Mesenchymal stem cell (in vitro differentiated cells and primary cell): ENCODE results near the gene LRP8.

Experiments used
- DNase-seq: peaks from one replicate; pipeline ENCODE4 v3.0.0-alpha.2; 2013
- H2AFZ ChIP-seq: one replicate; pipeline ENCODE4 v1.6.1; 2013; ENCODE audit warnings: low read depth, mild to moderate bottlenecking, control low read depth, inconsistent platforms, low read length, moderate library complexity
- H2AK5ac ChIP-seq: 2 replicates; pipeline ENCODE4 v1.6.1; 2013; ENCODE audit warnings: low read length, moderate library complexity, mild to moderate bottlenecking, inconsistent platforms; ENCODE audit not compliant: severe bottlenecking
- H2BK120ac ChIP-seq: one replicate; pipeline ENCODE4 v1.6.1; 2013; ENCODE audit warnings: low read depth, mild to moderate bottlenecking, inconsistent platforms, low read length, moderate library complexity
- H2BK12ac ChIP-seq, 2 experiments: one replicate each; pipeline ENCODE4 v1.6.1; 2013; ENCODE audit warnings: inconsistent platforms in 2 of 2, low read length in 2 of 2, mild to moderate bottlenecking in 2 of 2, moderate library complexity in 2 of 2, control low read depth in 1 of 2
- H2BK15ac ChIP-seq: one replicate; pipeline ENCODE4 v1.6.1; 2013; ENCODE audit warnings: mild to moderate bottlenecking, low read depth, inconsistent platforms; ENCODE audit not compliant: poor library complexity, severe bottlenecking
- H2BK5ac ChIP-seq: 2 replicates; pipeline ENCODE4 v1.6.1; 2013; ENCODE audit warnings: low read depth, mild to moderate bottlenecking, low read length, control low read depth, inconsistent platforms; ENCODE audit not compliant: poor library complexity, severe bottlenecking
- H3K14ac ChIP-seq, 2 experiments: one replicate each; pipeline ENCODE4 v1.6.1; 2013; ENCODE audit warnings: inconsistent platforms in 2 of 2, low read length in 2 of 2, control low read depth in 1 of 2, mild to moderate bottlenecking in 1 of 2, moderate library complexity in 1 of 2
- H3K18ac ChIP-seq, 2 experiments: one replicate each; pipeline ENCODE4 v1.6.1; 2013; ENCODE audit warnings: inconsistent platforms in 2 of 2, low read length in 2 of 2, control low read depth in 1 of 2, low read depth in 1 of 2, mild to moderate bottlenecking in 1 of 2
- H3K23ac ChIP-seq, 2 experiments: one replicate each; pipeline ENCODE4 v1.6.1; 2013; ENCODE audit warnings: inconsistent platforms in 2 of 2, low read length in 2 of 2, mild to moderate bottlenecking in 2 of 2, moderate library complexity in 2 of 2, control low read depth in 1 of 2
- H3K27ac ChIP-seq: 2 replicates; pipeline ENCODE4 v1.5.1; 2013; ENCODE audit warnings: mild to moderate bottlenecking, moderate library complexity, low read length, control low read depth, inconsistent platforms; ENCODE audit not compliant: poor library complexity, severe bottlenecking
- H3K27me3 ChIP-seq, 2 experiments: 2 replicates each; pipeline versions ENCODE4 v1.6.1 to v1.7.0; 2013; ENCODE audit warnings: low read length in 2 of 2, mild to moderate bottlenecking in 2 of 2, moderate library complexity in 2 of 2, control low read depth in 1 of 2, inconsistent platforms in 1 of 2; ENCODE audit not compliant: control insufficient read depth in 1 of 2, insufficient read depth in 1 of 2
- H3K36me3 ChIP-seq, 2 experiments: 2 replicates each; pipeline versions ENCODE4 v1.6.1 to v1.7.0; 2013; ENCODE audit warnings: low read length in 2 of 2, control low read depth in 1 of 2, inconsistent platforms in 1 of 2, low read depth in 1 of 2, mild to moderate bottlenecking in 1 of 2; ENCODE audit not compliant: insufficient read depth in 2 of 2, control insufficient read depth in 1 of 2
- H3K4ac ChIP-seq, 2 experiments: one replicate each; pipeline ENCODE4 v1.6.1; 2013; ENCODE audit warnings: inconsistent platforms in 2 of 2, low read length in 2 of 2, mild to moderate bottlenecking in 2 of 2, moderate library complexity in 2 of 2, control low read depth in 1 of 2, low read depth in 1 of 2
- H3K4me1 ChIP-seq: 2 replicates; pipeline ENCODE4 v1.6.1; 2013; ENCODE audit warnings: low read depth, low read length, control low read depth; ENCODE audit not compliant: control insufficient read depth, insufficient read depth
- H3K4me2 ChIP-seq: 2 replicates; pipeline ENCODE4 v1.6.1; 2013; ENCODE audit warnings: low read length, mild to moderate bottlenecking, inconsistent platforms; ENCODE audit not compliant: poor library complexity, severe bottlenecking
- H3K4me3 ChIP-seq, 2 experiments: 2 replicates each; pipeline versions ENCODE4 v1.5.1 to v1.7.0; 2013; ENCODE audit warnings: low read length in 2 of 2, mild to moderate bottlenecking in 2 of 2, control low read depth in 1 of 2, low read depth in 1 of 2; ENCODE audit not compliant: insufficient read depth in 1 of 2
- H3K79me1 ChIP-seq: replicated peaks from 2 replicates; pipeline ENCODE4 v1.6.1; 2013; ENCODE audit warnings: mild to moderate bottlenecking, control low read depth, low read length, inconsistent platforms; ENCODE audit not compliant: poor library complexity, severe bottlenecking
- H3K9ac ChIP-seq: 2 replicates; pipeline ENCODE4 v1.7.0; 2013; ENCODE audit warnings: mild to moderate bottlenecking, low read length, moderate library complexity
- H3K9me3 ChIP-seq: 2 replicates; pipeline ENCODE4 v1.7.0; 2013; ENCODE audit warnings: mild to moderate bottlenecking, low read length; ENCODE audit not compliant: control insufficient read depth
- H4K8ac ChIP-seq: one replicate; pipeline ENCODE4 v1.6.1; 2013; ENCODE audit warnings: inconsistent platforms, mild to moderate bottlenecking, low read length, moderate library complexity
- H4K91ac ChIP-seq: one replicate; pipeline ENCODE4 v1.6.1; 2013; ENCODE audit warnings: mild to moderate bottlenecking, low read length, inconsistent platforms
- WGBS: methylation state at CpG from one replicate; pipeline ENCODE4 v1.1.7; 2013; ENCODE audit warnings: mixed read lengths; 5-methylcytosine and 5-hydroxymethylcytosine counted together

LRP8 gene

GRCh38 chr1:53362851-53363642 lies 35.2 kb upstream of the LRP8 start:
- no peak overlapping the region for H2AK5ac ChIP-seq
- H2BK5ac ChIP-seq, result no peak overlapping the region
- no peak overlapping the region for H3K27ac ChIP-seq
- H3K9me3 ChIP-seq, result peaks cover 16% of the 10 kb centered on the region
- WGBS, result 92% methylated on average over 9 of the region's 9 CpGs
- no peak overlapping the region for H2BK15ac ChIP-seq
- H3K14ac ChIP-seq, result no peak overlapping the region
- no peak overlapping the region for H2AFZ ChIP-seq
- H3K27me3 ChIP-seq, result peaks cover 25 to 53% of the 10 kb centered on the region in 2 experiments
- H3K9ac ChIP-seq, result no peak overlapping the region
- peaks cover 2% of the 10 kb centered on the region for H3K4me1 ChIP-seq
- H3K4me2 ChIP-seq, result no peak overlapping the region
- H2BK12ac ChIP-seq, result no peak overlapping the region
- no peak overlapping the region for H4K91ac ChIP-seq
- no peak for DNase-seq
- no peak overlapping the region for H2BK120ac ChIP-seq
- H4K8ac ChIP-seq, result no peak overlapping the region
- no peak overlapping the region for H3K4ac ChIP-seq
- no peak overlapping the region for H3K18ac ChIP-seq
- no peak overlapping the region for H3K23ac ChIP-seq
- no peaks in the 10 kb centered on the region for H3K36me3 ChIP-seq
- no peak overlapping the region for H3K4me3 ChIP-seq
- no peaks in the 10 kb centered on the region for H3K79me1 ChIP-seq

- Histone ChIP-seq H3K79me1 (no peaks in the 10 kb centered on the region), H2BK120ac (no peak overlapping the region), H4K91ac (no peak overlapping the region), H3K4ac (no peak overlapping the region), H2AK5ac (no peak overlapping the region), H3K23ac (no peak overlapping the region), H2BK5ac (no peak overlapping the region), H3K4me3 (no peak overlapping the region), H3K9me3 (peaks cover 23% of the 10 kb centered on the region), H2BK15ac (no peak overlapping the region), H3K4me2 (no peak overlapping the region), H3K36me3 (no peaks in the 10 kb centered on the region), H3K4me1 (peaks cover 2% of the 10 kb centered on the region), H3K9ac (no peak overlapping the region), H4K8ac (no peak overlapping the region), H3K27me3 (peaks cover 17 to 48% of the 10 kb centered on the region in 2 experiments), H3K14ac (no peak overlapping the region), H2BK12ac (no peak overlapping the region), H3K27ac (no peak overlapping the region), H2AFZ (peak overlapping the region; percentile 18), H3K18ac (no peak overlapping the region)
- 86% methylated on average over 1 of the region's 2 CpGs for WGBS
- DNase-seq, result no peak
Measured at GRCh38 chr1:53362270-53362669, 34.4 kb upstream of the LRP8 start.

GRCh38 chr1:53361541-53361961 lies 33.7 kb upstream of the LRP8 start:
- Histone ChIP-seq H3K14ac (no peak overlapping the region), H3K4me2 (no peak overlapping the region), H2BK15ac (no peak overlapping the region), H4K8ac (no peak overlapping the region), H2AK5ac (no peak overlapping the region), H3K4ac (no peak overlapping the region), H3K9ac (no peak overlapping the region), H3K79me1 (no peaks in the 10 kb centered on the region), H3K23ac (no peak overlapping the region), H3K4me1 (no peaks in the 10 kb centered on the region), H3K9me3 (peaks cover 29% of the 10 kb centered on the region), H3K27ac (no peak overlapping the region), H4K91ac (no peak overlapping the region), H3K4me3 (no peak overlapping the region), H3K18ac (no peak overlapping the region), H2BK5ac (no peak overlapping the region), H2BK12ac (no peak overlapping the region), H3K36me3 (no peaks in the 10 kb centered on the region), H3K27me3 (peaks cover 11 to 43% of the 10 kb centered on the region in 2 experiments), H2AFZ (no peak overlapping the region), H2BK120ac (no peak overlapping the region)
- DNase-seq, result no peak
- WGBS, result 74% methylated on average over 2 of the region's 3 CpGs

- Histone ChIP-seq H3K4me1 (no peaks in the 10 kb centered on the region), H3K4me3 (no peak overlapping the region), H3K4ac (no peak overlapping the region), H3K9me3 (peaks cover 43% of the 10 kb centered on the region), H3K27me3 (peaks cover 11 to 37% of the 10 kb centered on the region in 2 experiments), H2BK120ac (no peak overlapping the region), H2AK5ac (no peak overlapping the region), H3K79me1 (no peaks in the 10 kb centered on the region), H2AFZ (no peak overlapping the region), H4K8ac (no peak overlapping the region), H3K14ac (no peak overlapping the region), H3K4me2 (no peak overlapping the region), H3K23ac (no peak overlapping the region), H2BK15ac (no peak overlapping the region), H2BK12ac (no peak overlapping the region), H3K36me3 (no peaks in the 10 kb centered on the region), H4K91ac (no peak overlapping the region), H3K27ac (no peak overlapping the region), H3K18ac (no peak overlapping the region), H3K9ac (no peak overlapping the region), H2BK5ac (no peak overlapping the region)
- 50% methylated on average over 2 of the region's 2 CpGs for WGBS
- DNase-seq, result no peak
Measured at GRCh38 chr1:53359934-53360276, 32.0 kb upstream of the LRP8 start.
